ENCODE measurements around the gene SLC44A5.
"Not testable (repeated sequence)": the region's sequence is repeated elsewhere in the genome, so short reads cannot be mapped to it uniquely, and the experiment has no call there.

Gene SLC44A5

GRCh38 chr1:75611014-75611413 lies at the start of gene SLC44A5:
SLC44A5 (minus strand) TSS chr1:75611114; CDS start chr1:75541447, 69,667 bp downstream.
- DNase-seq (ENCODE audit: low spot score), result no peak

DNA sequence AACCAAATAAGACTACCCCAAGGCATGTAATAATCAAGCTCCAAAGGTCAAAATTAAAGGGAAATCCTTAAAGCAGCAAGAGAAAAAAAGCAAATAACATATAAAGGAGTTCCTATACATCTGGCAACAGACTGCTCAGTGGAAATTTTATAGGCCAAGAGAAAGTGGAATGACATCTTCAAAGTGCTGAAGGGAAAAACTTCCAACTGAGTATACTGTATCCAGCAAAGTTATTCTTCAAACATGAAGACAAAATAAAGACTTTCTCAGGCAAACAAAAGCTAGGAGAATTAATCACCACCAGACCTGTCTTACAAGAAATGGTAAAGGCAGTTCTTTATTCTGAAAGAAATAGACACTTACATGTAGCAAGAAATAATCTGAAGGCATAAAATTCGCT lies 45.0 kb upstream of the SLC44A5 start:
- no peak for DNase-seq (ENCODE audit: low spot score)

DNA sequence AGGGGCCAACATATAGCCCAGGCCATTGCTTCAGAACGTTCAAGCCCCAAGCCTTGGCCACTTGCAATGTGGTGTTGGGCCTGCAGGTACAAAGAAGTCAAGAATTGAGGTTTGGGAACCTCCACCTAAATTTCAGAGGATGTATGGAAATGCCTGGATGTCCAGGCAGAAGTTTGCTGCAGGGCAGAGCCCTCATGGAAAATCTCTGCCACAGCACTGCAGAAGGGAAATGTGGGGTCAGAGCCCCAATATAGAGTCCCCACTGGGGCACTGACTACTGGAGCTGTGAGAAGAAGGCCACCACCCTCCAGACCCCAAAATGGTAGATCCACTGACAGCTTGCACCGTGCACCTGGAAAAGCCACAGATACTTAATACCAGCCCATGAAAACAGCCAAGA lies 36.3 kb upstream of the SLC44A5 start:
- DNase-seq (ENCODE audit: low spot score), result not testable (repeated sequence)

- not testable (repeated sequence) for DNase-seq (ENCODE audit: low spot score)
Measured at GRCh38 chr1:75645153-75645552, 34.2 kb upstream of the SLC44A5 start.

GRCh38 chr1:75643460-75643859 lies 32.5 kb upstream of the SLC44A5 start:
- no peak for DNase-seq (ENCODE audit: low spot score)

DNA sequence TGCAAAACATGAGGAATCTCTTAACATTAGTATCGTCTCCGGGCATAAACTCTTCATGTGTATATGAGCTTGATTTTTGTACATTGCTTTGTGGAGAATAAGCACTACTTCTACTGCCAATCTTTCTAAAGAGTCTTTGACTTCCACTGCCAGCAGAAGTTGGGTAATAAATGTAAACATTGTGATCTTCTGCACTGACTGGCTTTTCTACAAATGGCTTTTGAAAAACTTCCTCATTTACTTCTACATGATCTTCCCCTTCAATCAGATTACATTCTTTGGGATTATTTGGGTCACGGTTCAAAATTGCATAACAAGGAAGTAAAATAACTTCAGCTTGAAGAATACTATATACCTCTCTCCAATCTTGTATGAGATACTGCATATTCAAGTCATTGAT lies 30.4 kb upstream of the SLC44A5 start:
- no peak for DNase-seq (ENCODE audit: low spot score)

DNA sequence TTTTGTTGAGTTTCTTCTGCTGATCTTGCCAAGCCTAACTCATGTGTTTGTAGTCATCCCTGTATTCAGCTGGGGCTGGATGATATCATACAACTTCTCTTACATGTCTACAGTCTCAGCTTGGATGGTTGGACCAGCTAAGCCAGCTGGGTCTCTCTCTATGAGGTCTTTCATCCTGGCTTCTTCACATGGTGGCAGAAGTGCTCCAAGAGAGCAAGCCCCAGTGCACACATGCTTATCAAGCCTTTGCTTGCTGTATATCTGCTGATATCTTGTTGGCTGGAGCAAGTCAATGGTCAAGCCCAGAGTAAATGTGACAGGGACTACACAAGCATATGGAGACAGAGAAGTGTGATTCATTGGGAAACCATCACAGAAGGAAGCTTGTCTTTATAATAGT lies 29.2 kb upstream of the SLC44A5 start:
- DNase-seq (ENCODE audit: low spot score), result no peak

DNA sequence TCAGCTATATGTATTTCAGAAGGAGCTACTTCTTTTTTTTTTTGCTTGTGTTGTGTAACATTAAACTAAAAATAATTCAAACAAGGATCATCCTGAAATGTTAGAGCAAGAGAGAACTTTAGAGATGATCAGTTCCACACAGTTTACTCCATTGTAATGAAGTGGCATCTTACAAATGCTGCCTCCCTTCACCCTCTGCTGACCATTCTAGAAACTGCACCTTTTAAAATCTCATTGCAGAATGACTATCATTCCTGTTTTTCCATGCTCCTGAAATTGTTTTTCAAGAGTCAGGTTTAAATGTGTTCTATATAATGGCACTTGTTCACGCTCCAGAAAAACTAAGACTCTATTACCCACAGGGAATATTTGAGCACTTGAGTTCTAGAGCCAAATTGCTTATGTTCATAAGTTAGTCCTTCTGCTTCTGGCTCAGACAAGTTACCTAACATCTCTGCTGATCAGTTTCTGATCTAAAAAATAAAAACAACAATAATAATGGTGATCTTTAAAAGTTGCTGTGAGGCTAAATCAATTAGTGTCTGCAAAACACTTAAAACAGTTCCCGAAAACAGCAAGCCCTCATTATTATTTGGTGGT lies 21.5 kb upstream of the SLC44A5 start:
- peak; percentile 10 for DNase-seq (ENCODE audit: low spot score)

DNA sequence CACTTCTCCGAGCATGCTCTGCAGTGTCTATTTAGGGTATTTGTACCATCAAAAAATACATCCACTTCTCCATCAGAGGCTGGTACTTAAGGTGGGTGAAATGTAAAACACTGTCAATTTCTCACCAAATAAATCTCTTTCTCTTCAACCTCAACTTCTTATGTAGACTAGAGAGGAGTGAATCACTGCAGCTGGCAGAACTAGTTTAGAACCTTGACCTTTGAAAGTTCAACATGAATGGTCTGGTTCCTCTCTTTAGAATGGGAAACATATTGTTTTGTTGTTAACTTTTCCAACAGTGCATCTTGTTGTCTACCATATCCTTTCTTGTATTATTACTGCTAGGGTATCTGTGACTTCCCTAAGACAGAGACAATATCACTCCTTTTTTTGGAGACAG lies 20.1 kb upstream of the SLC44A5 start:
- DNase-seq (ENCODE audit: low spot score), result no peak

- DNase-seq (ENCODE audit: low spot score), result no peak
Measured at GRCh38 chr1:75630004-75630594, 19.2 kb upstream of the SLC44A5 start.

- DNase-seq (ENCODE audit: low spot score), result no peak
Measured at GRCh38 chr1:75625795-75626194, 14.9 kb upstream of the SLC44A5 start.

DNA sequence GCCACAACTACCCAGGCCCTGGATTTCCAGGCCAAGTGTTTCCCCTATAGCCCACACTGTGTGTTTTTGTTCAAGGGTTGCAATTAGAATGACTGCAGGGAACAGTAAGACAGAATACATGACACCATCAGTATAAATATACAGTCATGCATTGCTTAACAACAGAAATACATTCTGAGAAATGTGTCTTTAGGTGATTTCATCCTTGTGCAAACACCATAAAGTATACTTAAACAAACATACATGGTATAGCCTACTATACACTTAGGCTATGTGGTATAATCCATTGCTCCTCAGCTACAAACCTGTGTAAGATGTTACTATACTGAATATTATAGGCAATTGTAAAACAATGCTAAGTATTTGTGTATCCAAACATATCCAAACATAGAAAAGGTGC lies 7.5 kb upstream of the SLC44A5 start:
- no peak for DNase-seq (ENCODE audit: low spot score)

DNA sequence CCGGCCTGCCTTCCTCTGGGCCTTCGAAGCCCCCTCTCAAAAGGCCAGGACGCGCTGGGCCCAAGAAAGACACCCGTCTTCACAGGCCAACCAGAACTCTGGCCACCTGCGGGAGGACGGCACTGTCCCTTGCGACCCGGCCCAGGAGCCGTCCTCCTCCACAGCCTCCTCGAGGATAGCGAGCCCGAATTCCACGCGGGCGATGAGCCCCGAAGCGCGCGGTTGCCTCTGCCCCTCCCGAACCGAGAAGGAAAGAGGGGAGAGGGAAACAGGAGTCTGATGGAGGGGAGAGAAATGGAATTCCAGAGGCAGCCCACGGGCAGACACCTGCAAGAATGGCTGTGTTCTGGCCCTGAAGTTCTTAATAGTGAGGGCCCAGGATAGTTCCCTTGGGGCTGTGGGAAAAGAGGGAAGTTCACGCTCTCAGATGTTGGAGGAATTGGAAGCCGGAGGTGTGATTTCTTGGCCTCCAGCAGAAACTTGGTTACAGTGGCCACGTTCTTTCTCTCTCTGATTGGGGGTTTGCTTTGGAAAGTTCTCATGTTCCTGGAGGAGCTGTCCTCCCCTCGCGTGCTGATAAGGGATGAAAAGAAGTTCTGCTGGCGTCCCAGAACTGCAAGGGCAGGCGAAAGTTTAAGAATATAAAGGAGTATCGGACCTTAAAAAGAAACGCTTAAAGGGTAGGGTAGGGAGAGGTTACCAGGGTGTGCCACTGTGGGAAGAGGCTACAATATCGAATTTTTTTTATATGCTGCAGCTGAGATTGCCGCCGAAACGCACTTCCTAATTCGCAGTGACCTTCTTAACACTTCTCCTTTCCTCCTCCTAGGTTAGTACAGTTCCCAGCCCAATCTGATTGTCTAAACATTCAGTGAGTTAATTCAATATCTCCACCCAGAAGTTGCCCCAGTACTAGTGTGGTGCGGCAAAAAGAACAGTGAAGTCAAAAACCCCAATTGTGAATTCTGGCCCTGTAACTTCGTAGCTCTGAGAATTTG lies 5.8 kb upstream of the SLC44A5 start:
- no peak for DNase-seq (ENCODE audit: low spot score)

DNA sequence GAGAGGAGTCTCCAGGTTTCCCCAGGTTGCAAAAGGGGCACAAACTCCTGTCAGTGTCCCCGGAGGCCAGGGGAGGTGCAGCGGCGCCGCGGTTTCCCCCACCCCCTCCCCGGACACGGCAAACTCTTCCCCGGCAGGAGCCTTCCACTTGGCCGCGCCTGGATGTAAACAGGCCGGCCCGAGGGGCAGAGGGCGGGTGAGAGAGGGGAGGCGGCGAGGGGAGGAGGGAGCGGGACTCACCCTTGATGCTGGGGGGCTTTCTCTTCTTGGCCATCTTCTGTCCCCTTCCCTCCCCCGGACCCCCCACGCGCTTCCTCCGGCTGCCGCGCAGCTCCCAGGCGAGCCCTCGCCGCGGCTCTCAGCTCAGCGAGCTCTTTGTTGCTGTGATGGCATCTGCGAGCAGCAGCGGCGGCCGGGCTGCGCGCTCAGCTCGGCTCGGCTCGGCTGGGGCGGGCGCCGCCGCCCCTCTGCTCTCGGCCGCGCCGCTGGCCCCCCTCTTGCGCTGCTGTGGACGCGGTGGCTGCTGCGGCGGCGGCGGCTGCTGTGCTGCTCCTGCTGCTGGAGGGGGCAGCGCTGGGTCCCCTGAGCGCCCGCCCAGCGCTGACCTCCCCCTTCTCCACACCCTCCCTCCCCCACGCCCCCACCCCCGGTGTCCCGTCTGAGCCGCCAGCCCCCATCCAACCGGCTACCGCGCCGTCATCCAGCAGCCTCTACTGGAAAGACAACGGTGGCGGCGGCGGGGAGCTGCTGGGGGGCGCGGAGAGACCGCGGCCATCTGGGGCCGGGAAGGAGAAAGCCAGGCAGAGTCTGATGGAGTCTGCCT lies 4.9 kb upstream of the SLC44A5 start:
- DNase-seq (ENCODE audit: low spot score), result peak; percentile 41

DNA sequence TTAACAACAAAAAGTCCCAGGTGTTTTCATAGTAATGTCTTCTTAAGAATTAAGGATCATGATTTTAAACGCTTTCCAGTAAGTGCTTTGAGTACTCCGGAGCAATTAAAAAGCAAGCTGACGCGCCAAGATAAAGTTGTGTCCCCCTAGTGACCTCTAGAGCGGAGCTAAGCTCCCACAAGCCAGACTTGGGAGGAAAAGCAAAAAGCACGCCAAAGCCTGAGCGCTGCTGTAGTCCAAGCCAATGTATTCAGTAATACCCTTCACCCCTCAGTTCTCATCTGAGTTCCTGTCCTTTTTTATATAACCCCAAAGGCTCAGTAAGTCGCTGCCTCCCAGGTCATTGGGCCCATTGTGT lies 3.5 kb upstream of the SLC44A5 start:
- no peak for DNase-seq (ENCODE audit: low spot score)

- DNase-seq (ENCODE audit: low spot score), result no peak
Measured at GRCh38 chr1:75613916-75614315, 3.0 kb upstream of the SLC44A5 start.

DNA sequence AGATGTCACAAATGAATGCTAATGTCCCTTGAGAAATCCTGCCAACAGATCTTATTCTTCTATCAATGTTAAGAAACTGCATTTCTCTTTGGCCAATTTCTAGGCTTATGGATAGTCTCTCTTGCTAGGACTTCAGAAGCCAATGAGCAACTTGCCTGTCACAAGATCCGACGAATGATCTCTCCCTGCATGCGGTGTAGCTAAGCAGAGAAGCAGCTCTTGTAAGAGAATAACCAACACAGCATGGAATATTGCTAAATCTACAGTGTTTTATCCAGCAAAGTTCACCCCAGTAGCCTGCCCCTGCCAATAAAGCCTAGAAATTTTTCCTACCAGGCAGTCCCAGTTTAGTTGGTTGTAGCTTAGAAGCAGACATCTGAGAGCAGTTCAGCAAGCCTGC lies 2.1 kb upstream of the SLC44A5 start:
- no peak for DNase-seq (ENCODE audit: low spot score)

- DNase-seq (ENCODE audit: low spot score), result no peak
Measured at GRCh38 chr1:75602486-75602885, 8.4 kb downstream of the SLC44A5 start.

- no peak for DNase-seq (ENCODE audit: low spot score)
Measured at GRCh38 chr1:75600781-75601180, 10.1 kb downstream of the SLC44A5 start.

DNA sequence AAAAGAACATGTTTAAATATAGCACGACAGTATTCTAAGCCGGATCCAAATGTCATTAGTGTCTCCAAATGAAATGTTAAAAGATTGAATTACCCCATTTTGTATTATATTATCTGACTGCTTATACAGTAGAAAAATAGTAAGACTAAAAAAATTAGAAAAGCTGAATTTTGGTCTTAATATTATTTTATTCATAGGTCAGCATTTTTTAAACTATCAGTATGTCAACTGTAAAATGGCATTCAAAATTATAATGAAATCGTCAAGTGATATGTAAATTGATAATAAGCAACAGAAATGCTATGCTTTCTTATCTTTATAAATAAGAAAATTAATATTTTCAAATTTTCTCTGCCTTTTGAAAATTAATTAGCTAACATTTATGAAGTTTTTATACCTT lies 16.6 kb downstream of the SLC44A5 start:
- DNase-seq (ENCODE audit: low spot score), result no peak

- not testable (repeated sequence) for DNase-seq (ENCODE audit: low spot score)
Measured at GRCh38 chr1:75593457-75593856, 17.5 kb downstream of the SLC44A5 start.

GRCh38 chr1:75589637-75590036 lies 21.3 kb downstream of the SLC44A5 start:
- DNase-seq (ENCODE audit: low spot score), result no peak
